Forelimb muscle (tissue), 1 donor: ENCODE results near the gene CD82. TPM values are rescaled to one million over a fixed set of nuclear protein-coding genes. Genes with fewer than 3 reads are reported as not detected.

Experiments
- DNase-seq: peaks from one replicate; pipeline ENCODE4 v3.0.0-alpha.2; 2013; ENCODE audit warnings: low read depth
- polyA plus RNA-seq: library from polyadenylated mRNA; unstranded; fragments of 120-200 nt; gene quantifications from one replicate; pipeline ENCODE4 v1.2.1, GENCODE V29; 2013; ENCODE audit not compliant: insufficient read length

Gene CD82
- polyA plus RNA-seq, 1 donor = 77.0 TPM

DNA sequence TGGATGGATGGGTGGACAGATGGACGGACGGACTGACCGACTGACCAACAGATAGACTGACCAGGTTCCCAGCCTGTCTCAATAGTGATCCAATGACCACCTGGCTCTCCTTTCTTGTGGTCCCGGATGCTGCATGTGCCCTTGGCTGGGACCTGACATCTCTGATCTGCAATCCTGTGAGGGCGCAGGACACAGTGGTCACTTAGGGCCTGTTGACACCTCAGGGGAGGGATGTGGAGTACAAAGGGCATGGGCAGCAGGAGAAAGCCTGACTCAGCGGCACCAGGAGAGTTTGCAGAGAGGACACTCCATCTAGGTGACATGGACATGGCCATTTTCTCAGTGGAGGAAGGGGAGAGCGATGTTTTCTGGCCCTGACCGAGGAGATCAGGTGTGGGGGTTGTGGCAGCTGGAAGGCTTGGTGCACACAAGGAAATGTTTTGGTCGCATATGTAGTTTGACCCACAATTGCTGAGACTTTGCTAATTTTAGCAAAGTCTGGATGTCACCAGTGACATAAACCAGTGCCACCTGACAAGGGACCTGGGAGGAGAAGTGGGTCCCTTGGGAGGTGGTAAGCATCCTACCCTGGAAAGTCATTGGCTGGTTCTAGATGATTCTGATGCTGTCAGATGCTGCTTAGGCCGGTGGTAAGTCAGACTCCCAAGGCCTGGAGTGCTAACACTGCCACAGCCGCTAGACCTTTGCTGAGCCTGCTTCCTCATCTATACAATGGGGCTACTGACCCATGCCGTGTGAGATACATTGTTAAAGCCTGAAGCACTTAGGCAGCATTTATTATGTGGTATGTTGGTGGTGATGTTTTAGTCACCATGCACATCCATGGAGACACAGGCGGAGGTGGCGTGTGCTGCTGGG is 50.7 kb downstream of the CD82 start:
- no peak for DNase-seq

DNA sequence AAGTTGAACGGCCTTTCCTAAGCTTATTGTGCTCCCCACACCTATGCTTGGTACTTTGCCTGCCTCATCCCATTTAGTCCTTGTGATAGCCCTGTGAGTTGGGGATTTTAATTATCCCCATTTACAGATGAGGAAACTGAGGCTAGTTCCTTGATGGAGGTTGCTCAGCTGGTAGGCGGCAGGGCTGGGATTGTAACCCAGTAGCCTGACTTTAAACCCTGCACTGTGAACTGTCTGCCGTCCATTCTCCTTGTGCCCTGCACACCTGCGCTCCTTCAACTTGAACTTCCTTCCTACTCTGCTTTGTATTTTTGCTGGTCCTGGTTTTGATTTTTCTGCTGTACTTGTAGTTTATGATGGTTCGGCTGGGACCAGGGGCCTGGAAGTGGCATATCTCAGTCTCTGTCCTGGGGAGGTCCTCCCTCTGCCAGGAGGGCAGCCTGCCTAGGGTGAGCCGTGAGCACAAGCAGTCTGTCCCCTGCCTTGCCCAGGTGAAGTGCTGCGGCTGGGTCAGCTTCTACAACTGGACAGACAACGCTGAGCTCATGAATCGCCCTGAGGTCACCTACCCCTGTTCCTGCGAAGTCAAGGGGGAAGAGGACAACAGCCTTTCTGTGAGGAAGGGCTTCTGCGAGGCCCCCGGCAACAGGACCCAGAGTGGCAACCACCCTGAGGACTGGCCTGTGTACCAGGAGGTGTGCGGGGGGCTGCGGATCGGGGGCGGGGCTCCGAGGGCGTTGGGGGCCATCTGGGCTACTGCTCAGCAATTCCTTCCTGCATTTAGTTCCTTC is 52.4 kb downstream of the CD82 start:
- DNase-seq = no peak

DNA sequence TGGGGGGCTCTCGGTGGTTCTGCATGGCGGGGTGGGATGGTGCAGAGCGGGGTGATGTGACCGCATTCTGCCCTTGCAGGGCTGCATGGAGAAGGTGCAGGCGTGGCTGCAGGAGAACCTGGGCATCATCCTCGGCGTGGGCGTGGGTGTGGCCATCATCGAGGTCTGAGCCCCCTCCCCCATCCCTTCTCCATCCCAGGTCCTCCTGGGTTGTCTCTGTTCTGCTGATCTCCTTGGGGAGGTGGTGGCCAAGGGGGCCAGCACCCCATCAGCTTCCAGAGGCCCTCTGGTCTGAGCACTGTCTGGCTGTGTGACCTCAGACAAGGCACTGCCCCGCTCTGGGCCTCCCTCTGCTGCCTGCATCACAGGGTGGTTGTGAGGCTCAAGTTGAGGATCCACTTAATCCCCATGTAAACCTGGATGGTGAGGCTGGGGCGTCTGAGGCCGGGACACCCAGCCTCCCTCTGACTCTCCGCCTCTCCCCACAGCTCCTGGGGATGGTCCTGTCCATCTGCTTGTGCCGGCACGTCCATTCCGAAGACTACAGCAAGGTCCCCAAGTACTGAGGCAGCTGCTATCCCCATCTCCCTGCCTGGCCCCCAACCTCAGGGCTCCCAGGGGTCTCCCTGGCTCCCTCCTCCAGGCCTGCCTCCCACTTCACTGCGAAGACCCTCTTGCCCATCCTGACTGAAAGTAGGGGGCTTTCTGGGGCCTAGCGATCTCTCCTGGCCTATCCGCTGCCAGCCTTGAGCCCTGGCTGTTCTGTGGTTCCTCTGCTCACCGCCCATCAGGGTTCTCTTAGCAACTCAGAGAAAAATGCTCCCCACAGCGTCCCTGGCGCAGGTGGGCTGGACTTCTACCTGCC is 53.3 kb downstream of the CD82 start:
- DNase-seq = no peak

DNA sequence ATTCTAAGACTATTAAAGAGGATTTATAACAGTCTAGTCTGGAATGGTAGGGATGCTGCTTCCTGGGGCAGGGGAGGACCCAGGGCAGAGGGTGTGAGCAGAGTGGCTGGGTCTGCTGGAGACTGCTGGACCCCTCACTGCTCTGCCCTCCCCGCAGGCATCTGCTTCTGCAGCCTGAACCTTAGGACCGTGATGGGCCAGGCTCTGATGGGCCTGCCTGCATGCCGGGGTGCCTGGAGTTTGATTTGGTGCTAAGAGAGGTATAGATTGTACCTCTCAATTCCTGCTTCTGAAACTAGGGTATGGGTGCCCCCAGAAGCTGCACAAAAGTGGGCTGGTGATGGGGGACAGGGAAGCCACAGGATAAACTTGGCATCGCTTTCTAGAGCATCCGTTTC is 54.9 kb downstream of the CD82 start:
- no peak for DNase-seq

DNA sequence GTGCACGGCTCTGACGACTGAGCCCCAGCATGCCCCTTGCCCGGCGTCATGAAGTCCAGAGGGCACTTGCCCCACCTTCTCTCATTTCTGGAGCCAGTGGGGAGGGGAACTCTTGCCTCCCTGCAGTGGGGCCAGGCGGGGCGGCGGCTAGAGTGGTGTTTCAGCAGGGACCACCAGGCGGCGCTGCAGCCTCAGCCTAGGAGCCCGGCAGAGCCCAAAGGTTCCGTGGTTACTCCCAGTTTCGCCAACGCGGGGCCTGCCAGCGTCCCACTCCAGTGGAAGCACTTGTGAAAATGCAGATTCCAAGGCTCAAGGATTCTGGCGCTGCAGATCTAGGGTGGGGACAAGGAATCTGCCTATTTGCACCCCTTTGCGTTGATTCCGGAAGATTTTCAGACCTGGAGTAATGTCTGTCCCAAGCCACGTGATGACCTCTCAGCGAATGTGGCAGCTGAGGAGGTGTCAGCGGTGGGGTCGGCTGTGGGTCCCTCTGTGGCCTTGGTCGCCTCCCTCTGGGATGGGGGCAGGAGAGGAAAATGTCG is 55.7 kb downstream of the CD82 start:
- DNase-seq = no peak

DNA sequence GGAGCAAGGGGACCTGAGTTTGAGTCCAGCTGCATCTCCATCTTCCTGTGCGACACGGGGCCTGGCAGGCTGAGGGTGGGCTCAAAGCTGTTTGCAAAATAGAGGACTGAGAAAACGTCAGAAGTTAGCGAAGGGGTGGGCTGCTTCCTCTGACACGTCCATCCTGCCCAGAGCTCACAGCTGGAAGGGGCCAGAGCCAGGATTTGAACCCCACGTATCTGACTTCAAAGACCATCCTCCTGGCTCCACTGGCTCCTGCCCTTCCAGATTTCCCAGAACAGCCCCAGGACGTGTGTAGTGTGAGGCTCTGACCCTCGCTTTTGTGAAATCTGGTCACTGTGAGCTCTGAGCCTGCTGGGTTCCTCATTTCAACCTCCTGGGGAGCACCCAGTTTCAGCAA is 56.3 kb downstream of the CD82 start:
- DNase-seq = no peak

DNA sequence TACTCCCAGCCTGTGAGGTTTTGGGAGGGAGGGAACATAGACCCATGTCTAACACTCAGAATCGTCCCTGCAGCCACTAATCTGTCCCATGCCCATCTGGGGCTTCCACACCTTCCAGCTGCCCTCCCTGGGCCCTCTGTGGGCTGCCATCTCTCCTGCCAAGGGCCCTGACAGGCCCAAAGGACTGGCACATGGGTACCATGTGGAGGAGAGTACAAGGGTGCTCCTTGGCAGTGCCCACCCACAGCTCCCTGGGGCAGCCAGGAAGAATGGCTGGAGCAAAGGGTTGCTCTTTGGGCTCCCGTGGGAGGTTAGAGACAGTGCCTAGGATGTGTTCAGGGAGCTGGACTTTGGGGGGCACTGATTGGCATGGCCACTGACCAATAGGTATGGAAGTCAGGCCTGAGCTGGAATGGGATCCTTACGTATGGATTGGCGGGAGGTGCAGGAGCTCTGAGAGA is 56.8 kb downstream of the CD82 start:
- DNase-seq = no peak

DNA sequence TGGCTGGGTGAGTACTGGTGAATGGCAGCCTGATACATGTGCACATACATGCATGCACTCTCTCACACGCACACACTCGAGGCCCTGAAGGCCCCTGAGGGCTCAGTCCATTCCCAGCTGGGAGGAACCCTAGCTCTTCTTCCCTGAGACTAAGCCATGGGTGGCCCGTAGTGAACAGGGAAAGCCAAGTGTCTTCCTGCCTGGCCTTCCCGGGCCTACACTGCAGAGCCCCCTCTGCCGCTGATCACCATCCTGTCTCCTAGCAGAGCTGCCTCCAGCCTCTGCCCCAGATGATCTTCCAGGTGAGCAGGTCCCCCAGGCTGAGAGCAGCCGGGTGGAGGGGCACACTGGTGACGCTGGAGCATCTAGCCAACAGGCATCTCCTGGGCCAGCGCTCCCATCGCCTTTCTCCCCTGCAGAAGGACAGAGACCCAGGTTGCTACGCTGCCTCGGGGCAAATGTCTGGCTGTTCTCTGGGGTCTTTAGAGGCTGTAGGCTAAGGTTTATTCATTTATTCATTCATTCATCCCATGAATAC is 57.3 kb downstream of the CD82 start:
- no peak for DNase-seq

DNA sequence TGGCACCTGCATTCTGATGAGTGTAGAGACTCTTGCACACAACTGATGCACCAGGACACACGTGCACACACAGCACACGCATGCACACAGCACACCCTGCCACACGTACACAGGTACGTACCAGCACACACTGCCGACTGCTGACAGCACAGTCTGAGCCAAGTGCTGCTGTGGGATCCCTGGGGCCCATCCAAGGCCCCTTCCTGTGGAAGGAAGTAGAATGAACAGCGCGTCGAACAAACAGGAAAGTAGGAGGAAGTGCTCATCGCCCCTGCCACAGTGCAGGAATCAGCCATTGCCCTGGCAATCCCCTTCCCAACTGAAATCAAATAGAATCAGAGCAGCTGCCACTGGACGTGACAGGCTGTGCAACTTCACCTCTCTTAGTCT is 57.9 kb downstream of the CD82 start:
- DNase-seq = no peak

DNA sequence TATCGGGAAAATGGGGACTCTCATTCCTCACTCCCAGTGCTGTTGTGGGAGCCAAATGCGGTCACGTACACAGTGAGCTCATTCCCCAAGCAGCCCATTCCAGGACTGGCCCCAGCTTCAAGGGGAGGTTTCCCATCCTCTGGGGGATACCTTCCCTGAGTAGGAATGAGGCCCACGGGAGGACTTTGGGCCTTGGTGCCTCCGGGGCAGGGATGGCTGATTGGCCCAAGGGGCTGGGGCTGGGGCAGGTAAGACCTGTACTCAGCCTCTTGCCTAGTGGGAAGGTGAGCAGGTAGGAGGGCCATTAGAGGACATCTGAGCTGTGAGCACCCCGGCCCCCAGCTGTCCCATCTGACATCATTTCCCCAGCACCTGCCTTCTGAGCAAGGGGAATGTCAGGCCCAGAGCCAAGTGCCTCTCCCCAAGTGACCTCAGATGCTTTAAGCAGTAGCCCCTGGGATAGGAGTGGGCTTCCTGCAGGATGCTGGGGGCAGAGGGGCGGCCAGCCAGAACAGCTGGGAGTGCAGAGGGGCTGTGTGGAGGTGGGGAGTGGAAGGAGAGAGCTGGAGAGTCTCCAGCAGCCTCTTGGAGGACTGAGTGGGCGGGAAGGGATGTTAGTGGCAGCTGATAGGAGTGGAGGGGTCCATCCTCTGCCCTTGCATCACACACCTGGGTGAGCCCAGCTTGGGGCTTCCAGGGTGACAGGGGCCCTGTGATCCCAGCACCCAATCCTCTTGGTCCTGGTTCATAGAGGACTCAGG is 58.4 kb downstream of the CD82 start:
- no peak for DNase-seq

DNA sequence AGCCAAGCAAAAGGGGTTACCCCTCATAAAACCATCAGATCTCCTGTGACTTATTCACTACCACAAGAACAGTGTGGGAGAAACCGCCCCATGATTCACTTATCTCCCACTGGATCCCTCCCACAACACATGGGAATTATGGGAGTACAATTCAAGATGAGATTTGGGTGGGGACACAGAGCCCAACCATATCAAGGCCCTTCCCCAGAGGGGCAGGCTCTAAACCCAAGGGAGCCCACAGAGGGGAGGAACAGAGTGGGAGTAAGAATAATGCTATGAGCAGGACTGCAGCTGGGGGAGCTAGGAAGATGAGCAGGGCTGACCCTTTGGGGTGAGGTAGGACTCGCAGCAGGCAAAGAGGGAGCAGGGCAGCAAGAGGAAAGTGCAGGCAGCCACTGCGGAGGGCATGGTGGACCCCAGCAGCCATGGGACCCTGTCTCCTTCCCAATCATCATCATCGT is 59.3 kb downstream of the CD82 start:
- DNase-seq = no peak

DNA sequence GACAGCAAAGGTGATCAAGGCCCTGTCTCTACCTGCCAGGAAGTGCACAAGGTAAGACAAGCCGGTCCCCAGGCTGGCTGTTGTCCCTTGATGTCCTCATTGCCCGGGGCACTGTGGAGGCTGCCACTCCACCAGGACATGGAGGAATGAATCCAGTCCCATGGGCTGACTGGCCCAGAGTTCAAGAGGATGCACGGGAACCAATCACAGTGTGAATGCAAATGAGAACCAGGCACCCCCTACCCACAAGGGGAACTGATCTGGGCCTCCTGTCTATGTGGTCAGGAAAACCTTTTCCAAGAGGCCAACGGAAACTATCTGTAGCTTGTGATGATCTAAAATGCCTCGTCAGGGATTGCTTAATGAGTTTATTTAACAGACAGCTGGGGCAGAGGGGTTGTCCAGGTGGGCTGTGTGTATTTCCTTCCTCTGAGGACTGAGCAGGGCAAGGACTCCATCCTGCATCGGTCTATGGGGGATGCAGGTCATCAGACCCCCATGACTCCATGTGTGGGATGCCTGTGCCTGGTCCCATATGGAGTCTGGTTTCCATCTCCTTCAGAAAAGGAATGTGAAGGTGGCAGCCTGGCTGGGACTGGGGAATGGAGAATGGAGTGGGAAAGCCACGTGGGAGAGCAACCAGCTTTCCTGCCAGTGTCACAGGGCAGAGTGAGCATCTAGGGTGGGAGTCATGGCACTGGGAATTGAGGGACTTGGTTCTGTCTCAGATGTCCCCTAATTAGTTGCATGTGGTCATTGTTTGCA is 60.5 kb downstream of the CD82 start:
- DNase-seq = no peak

DNA sequence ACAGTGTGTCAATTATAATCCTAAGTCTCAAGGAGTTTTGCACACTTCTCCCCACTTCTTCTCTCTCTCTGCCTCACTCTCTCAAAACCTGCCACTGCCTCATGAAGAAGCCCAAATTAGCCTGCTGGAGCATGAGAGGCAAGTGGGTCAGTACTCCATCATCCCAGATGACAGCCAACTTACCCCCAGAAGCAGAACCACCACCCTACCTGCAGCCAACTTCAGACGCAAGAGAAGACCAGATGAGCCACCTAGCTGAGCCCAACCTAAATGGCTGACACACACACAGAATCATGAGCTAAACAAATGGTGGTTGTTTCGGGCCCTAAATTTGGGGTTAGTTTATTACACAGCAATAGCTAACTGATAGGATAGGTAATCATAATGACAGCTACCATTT is 61.2 kb downstream of the CD82 start:
- DNase-seq = no peak

DNA sequence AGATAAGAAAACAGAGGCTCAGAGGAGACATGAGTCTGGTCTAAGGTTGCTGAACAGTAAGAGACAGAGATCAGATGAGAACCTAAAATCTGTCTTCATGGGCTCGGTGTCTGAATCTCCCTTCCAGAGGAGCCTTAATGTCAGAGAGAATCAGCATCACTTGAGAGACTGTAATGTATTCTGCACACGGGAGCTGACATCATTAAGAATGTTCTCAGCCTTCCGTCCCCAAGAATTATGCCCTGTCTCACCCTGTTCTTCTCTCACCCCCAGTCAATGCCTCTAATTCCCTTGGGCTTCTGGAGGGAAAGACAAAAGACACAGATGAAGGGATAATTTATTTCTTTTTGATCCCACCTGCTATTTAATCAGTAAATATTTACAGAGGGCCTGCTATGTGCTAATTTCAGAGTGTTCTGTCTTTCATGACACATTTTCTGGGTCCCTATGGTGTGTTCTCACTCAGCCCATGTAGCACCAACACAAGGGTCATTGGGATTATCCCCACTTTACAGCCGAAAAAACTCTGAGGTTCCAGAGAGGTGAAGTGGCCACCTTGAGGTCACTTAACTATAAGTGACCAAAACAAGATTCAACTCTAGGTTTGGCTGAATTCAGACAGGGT is 61.8 kb downstream of the CD82 start:
- no peak for DNase-seq

DNA sequence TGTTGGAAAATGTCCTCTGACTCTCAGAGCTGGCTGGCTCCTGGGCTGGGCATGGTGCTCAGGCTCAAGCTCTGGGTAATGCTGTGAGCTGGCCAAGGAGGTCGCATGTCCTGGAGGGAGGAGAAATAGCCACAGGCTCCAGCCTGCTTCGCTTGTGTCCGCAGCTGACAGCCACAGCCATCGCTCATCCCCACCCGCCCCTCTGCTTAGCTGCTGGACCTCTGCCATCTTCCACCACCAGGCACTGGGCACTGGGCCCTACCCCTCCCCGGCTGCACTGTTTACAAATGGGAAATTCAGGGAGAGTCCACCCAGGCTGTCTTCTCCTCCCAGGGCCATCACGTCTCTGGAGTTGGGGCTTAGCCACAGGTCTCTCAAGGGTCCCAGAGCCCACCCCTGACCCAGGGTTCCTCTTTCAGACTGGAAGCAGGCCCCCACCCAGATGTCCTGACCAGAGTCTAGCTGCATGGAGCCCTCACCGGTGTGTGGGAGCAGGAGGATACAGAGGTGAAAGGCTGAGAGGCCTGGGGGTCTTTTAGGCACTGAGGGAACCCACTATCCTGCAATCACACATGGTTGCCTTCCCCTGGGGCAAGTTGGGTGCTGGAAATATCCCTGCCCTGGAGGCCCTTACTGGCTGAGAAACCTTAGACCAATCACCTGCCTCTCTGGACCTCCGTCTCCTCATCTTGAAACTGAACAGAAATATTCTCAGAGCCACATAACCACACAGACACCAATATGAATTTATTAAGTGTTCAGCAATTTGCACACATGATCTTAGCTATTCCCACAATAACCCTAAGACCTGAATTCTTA is 62.7 kb downstream of the CD82 start:
- peak; percentile 26 for DNase-seq

DNA sequence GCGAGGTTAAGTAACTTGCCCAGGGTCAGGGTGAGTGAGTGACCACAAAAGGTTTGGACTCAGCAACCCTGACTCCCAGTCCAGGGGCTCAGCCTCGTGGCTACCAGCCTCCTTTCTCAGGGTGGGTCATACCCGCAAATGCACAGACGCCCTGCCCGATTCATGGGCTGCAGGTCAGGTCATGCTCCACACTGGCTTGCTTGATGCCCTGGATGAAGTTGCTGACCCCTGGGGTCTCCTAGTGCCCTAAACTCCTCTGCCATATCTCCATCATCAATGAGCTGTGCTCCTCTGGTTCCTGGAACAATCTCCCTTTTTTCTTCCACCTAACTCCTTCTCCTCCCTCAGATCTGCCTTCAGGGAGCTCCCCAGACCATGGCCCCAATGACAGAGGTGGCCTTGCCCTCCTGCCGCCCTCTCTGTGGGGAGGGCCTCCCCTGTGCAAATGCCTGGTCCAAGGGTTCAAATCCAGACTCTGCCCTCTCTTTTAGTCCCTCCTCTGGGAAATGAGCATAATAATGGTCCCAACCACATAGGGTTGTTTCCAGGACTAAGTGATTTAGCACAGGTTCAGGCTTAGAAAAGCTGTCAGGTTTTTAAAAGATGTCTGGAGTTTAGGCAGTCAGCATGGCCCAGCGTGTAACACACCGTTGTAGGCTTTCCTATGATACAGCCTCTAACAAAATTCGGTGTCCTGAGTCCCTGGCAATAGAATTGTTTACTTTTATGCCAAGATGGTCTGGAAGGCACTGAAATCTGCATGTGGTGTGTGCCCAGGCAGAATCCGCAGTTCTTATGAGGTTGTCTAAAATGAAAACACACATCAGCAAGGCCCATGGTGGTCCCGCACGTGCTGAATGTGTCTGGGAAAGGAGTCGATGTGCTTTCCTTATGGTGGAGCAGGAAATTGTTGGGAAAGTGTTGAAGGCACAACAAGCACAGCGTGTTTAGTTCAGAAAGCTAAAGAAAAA is 63.6 kb downstream of the CD82 start:
- DNase-seq = no peak

DNA sequence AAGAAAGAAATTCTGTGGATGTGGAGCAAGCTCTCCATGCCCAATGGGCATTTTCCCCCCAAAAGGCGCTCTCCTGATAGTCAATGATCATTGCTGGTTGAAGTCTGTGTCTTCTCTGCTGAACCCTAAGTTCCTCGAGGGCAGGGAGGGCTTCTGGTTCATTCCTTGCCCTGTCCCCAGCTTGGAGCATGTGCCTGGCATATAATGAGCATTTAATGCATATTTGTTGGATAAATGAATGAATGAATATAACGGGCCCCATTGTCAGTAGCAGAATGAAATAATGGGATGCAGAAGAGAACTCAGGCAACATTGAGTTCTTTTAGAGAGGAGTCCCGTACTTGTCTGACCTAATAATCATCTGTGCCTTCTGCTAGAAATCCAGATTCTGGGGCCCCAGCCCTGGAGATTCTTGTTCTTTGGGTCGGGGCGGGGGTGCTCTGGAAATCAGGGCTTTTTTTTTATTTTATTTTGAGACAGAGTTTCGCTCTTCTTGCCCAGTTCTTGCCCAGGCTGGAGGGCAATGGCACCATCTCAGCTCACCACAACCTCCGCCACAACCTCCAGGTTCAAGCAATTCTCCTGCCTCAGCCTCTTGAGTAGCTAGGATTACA is 64.4 kb downstream of the CD82 start:
- no peak for DNase-seq
